K562 (cell line): Measurements from ENCODE around the gene KCNC3.

Source experiments
- FIP1L1 ChIP-seq: fragments of 200-400 bp; formaldehyde crosslinking; IDR thresholded peaks from 2 replicates; pipeline ENCODE4 v1.6.1; 2018; ENCODE audit warnings: mild to moderate bottlenecking, low read depth, low read length; ENCODE audit not compliant: poor library complexity, severe bottlenecking
- KDM1A ChIP-seq, 2 experiments: fragments of 450-650 bp; IDR thresholded peaks; 2 replicates each; pipeline ENCODE4 v1.6.1; 2016; ENCODE audit warnings: mild to moderate bottlenecking in 2 of 2
- PML ChIP-seq: IDR thresholded peaks from 2 replicates; pipeline ENCODE4 v1.6.1; 2012; ENCODE audit warnings: low read length, inconsistent platforms
- RBBP5 ChIP-seq: fragments of 200-600 bp; sonication (generic); IDR thresholded peaks from 2 replicates; pipeline ENCODE4 v1.6.1; 2012; ENCODE audit warnings: borderline replicate concordance, mild to moderate bottlenecking, low read length, control low read depth, inconsistent platforms; ENCODE audit not compliant: insufficient read depth, poor library complexity, severe bottlenecking
- ZNF197 ChIP-seq: fragments of 200-800 bp; sonication (Bioruptor generic); IDR thresholded peaks from 2 replicates; pipeline ENCODE4 v1.6.1; 2016; ENCODE audit warnings: low read depth, missing genetic modification characterization, missing compliant biosample characterization
- ZNF274 ChIP-seq: IDR thresholded peaks from 2 replicates; pipeline ENCODE4 v1.6.1; 2011; ENCODE audit warnings: low read depth, mild to moderate bottlenecking, low read length, moderate library complexity, borderline replicate concordance
- ZNF589 ChIP-seq: fragments of 200-800 bp; sonication (Bioruptor generic); IDR thresholded peaks from 2 replicates; pipeline ENCODE4 v1.6.1; 2016; ENCODE audit warnings: low read depth, missing genetic modification characterization, missing compliant biosample characterization
- TF ChIP-seq, protein P1 (sequence below), 3 experiments: IDR thresholded peaks in 2 of 3; conservative IDR thresholded peaks in 1 of 3; 2 replicates each; pipeline ENCODE4 v1.5.1; 2011 to 2012; ENCODE audit warnings: low read length in 3 of 3, mild to moderate bottlenecking in 3 of 3, control low read depth in 2 of 3, improper control_type of control experiment in 1 of 3, inconsistent platforms in 1 of 3, low read depth in 1 of 3, mixed read lengths in 1 of 3, moderate library complexity in 1 of 3; ENCODE audit not compliant: insufficient read depth in 2 of 3

DNA sequence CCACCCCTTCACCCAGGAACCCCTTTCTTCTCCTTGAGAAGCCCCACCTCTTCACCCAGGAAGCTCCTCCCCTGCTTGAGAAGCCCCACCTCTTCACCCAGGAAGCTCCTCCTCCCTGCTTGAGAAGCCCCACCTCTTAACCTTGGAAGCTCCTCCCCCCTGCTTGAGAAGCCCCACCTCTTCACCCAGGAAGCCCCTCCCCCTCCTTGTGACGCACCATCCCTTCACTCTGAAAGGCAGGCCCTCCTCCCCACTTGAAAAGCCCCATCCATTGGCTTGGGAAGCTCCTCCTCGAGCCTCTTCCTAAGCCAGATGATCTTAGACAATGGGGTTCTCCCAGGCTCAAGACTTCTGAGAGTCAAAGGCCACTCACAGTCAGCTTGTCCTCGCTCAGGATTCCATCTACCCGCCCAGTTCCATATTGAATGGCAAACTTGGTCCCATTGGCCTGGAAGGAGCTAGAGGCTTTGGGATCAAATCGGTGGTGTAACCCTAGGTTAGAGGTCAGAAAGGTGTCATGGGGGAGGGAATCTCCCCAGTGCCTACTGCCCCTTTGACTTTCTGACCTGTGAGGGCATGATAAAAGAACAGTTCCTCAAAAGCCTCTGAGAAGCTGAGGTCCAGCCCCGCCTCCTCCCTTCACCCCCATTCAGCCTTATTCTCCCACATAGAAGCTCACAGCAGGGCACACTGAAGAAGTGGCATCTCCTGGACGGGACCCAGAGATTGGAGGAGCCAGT lies 32.3 kb upstream of the KCNC3 start:
- TF ChIP-seq PML: no peak
- TF ChIP-seq RBBP5: peak; percentile 41
- no peak for TF ChIP-seq ZNF197 (CRISPR knock-in tag)
- TF ChIP-seq, protein P1, sequence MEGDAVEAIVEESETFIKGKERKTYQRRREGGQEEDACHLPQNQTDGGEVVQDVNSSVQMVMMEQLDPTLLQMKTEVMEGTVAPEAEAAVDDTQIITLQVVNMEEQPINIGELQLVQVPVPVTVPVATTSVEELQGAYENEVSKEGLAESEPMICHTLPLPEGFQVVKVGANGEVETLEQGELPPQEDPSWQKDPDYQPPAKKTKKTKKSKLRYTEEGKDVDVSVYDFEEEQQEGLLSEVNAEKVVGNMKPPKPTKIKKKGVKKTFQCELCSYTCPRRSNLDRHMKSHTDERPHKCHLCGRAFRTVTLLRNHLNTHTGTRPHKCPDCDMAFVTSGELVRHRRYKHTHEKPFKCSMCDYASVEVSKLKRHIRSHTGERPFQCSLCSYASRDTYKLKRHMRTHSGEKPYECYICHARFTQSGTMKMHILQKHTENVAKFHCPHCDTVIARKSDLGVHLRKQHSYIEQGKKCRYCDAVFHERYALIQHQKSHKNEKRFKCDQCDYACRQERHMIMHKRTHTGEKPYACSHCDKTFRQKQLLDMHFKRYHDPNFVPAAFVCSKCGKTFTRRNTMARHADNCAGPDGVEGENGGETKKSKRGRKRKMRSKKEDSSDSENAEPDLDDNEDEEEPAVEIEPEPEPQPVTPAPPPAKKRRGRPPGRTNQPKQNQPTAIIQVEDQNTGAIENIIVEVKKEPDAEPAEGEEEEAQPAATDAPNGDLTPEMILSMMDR (IDR thresholded peaks at IDR 0.05 in 2 of 3, conservative IDR thresholded peaks at IDR 0.05 in 1 of 3; ENCODE audit: insufficient read depth in 2 of 3, low read depth in 1 of 3, low read length in 3 of 3): no peak
- TF ChIP-seq ZNF274: no peak
- TF ChIP-seq ZNF589 (CRISPR knock-in tag): no peak
- TF ChIP-seq KDM1A (IDR thresholded peaks at IDR 0.05): peak; percentile 40 to 68; a peak in 2 of 4 replicates
- no peak for TF ChIP-seq FIP1L1
